ENCODE measurements around the gene RPGR.

RPGR gene

GRCh38 chrX:38271154-38271716 is 56.1 kb downstream of the RPGR start (continued):
- no peak for TF ChIP-seq POU6F1 (CRISPR knock-in tag; IDR thresholded peaks at IDR 0.05; ENCODE audit: borderline replicate concordance, low read depth)
- TF ChIP-seq BACH2 (CRISPR knock-in tag; IDR thresholded peaks at IDR 0.05; ENCODE audit: borderline replicate concordance), result no peak
- TF ChIP-seq ARNTL (CRISPR knock-in tag; IDR thresholded peaks at IDR 0.05; ENCODE audit: borderline replicate concordance, low read depth), result no peak
- TF ChIP-seq ESRRG (CRISPR knock-in tag; IDR thresholded peaks at IDR 0.05), result no peak
- no peak for TF ChIP-seq ZNF70 (CRISPR knock-in tag; IDR thresholded peaks at IDR 0.05)
- TF ChIP-seq ZFP30 (CRISPR knock-in tag; IDR thresholded peaks at IDR 0.05), result no peak
- TF ChIP-seq ZNF8 (CRISPR knock-in tag; IDR thresholded peaks at IDR 0.05), result no peak

- ATAC-seq, result no peak
- TF ChIP-seq, protein P1, sequence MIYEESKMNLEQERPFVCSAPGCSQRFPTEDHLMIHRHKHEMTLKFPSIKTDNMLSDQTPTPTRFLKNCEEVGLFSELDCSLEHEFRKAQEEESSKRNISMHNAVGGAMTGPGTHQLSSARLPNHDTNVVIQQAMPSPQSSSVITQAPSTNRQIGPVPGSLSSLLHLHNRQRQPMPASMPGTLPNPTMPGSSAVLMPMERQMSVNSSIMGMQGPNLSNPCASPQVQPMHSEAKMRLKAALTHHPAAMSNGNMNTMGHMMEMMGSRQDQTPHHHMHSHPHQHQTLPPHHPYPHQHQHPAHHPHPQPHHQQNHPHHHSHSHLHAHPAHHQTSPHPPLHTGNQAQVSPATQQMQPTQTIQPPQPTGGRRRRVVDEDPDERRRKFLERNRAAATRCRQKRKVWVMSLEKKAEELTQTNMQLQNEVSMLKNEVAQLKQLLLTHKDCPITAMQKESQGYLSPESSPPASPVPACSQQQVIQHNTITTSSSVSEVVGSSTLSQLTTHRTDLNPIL (CRISPR knock-in tag; IDR thresholded peaks at IDR 0.05; ENCODE audit: low read depth), result no peak
- TF ChIP-seq TSHZ2 (CRISPR knock-in tag; IDR thresholded peaks at IDR 0.05) (no peak), CSRNP3 (CRISPR knock-in tag; IDR thresholded peaks at IDR 0.05) (no peak), RARB (CRISPR knock-in tag; IDR thresholded peaks at IDR 0.05) (no peak), ARNTL (CRISPR knock-in tag; IDR thresholded peaks at IDR 0.05; ENCODE audit: borderline replicate concordance, low read depth) (no peak), ZFP30 (CRISPR knock-in tag; IDR thresholded peaks at IDR 0.05) (no peak), POU6F1 (CRISPR knock-in tag; IDR thresholded peaks at IDR 0.05; ENCODE audit: borderline replicate concordance, low read depth) (no peak), ZFP3 (CRISPR knock-in tag; IDR thresholded peaks at IDR 0.05) (no peak), ESRRG (CRISPR knock-in tag; IDR thresholded peaks at IDR 0.05) (no peak), ZNF565 (CRISPR knock-in tag; conservative IDR thresholded peaks at IDR 0.05; ENCODE audit: low read depth) (no peak), ZNF70 (CRISPR knock-in tag; IDR thresholded peaks at IDR 0.05) (no peak), ISL1 (CRISPR knock-in tag; IDR thresholded peaks at IDR 0.05) (no peak), ZC3H10 (CRISPR knock-in tag; IDR thresholded peaks at IDR 0.05) (no peak), GLIS3 (CRISPR knock-in tag; IDR thresholded peaks at IDR 0.05) (no peak), SNAI2 (CRISPR knock-in tag; IDR thresholded peaks at IDR 0.05) (no peak)
These were observed 59.3 kb downstream of the RPGR start for GRCh38 chrX:38268011-38268410.

DNA sequence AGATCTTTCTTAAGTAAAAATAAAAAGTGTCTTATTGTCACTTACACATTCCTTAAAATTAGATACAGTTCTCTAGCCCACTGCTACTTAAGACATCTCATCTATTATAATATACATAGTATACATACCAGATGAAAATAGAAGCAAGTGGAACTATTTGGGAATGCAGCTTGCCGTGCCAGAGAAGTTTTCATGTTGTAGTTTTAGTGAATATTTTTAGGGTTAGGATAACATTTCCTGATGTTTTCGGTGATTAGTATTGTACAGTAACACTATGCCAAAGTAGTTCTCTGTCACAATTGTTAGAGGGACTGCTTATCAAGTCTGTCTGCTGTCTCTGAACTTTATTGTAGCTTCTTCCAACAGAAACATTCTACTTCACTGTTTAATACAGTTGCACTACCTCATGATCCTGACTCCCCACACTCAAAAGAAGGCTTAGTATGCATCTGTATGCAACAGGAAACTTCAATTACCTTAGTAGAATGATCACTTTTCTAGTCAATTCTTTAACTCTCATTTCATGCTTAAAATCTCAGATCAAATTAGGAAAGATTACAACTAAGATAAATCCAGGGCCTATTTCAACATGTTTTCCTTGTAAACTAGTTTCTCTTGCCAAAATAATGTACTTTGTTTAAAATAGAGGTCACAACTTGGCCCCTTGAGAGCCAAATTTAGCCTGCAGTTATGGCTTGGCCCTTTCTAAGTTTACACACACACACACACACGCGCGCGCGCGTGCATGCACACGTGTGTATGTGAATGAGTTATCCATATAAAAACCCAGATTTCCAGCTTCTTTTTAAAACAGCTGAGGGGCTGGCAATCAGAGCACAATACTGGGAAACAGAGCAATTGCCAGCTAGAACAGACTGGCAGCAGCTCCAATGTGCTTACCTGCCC is 64.3 kb downstream of the RPGR start:
- ATAC-seq, result peak; percentile 73
- TF ChIP-seq TCF4 (CRISPR knock-in tag; IDR thresholded peaks at IDR 0.05; ENCODE audit: borderline replicate concordance) (no peak), SNAI2 (CRISPR knock-in tag; IDR thresholded peaks at IDR 0.05) (no peak), ZFP3 (CRISPR knock-in tag; IDR thresholded peaks at IDR 0.05) (no peak), BACH2 (CRISPR knock-in tag; IDR thresholded peaks at IDR 0.05; ENCODE audit: borderline replicate concordance) (no peak), GLIS3 (CRISPR knock-in tag; IDR thresholded peaks at IDR 0.05) (no peak), ESRRG (CRISPR knock-in tag; IDR thresholded peaks at IDR 0.05) (no peak), CSDC2 (CRISPR knock-in tag; IDR thresholded peaks at IDR 0.05) (no peak), POU6F1 (CRISPR knock-in tag; IDR thresholded peaks at IDR 0.05; ENCODE audit: borderline replicate concordance, low read depth) (no peak)
- TF ChIP-seq, protein P1 (CRISPR knock-in tag; IDR thresholded peaks at IDR 0.05; ENCODE audit: low read depth), result no peak
